K562 (cell line): Measurements from ENCODE around the gene GPRC6A. TPM values are rescaled to one million over a fixed set of nuclear protein-coding genes. Genes with fewer than 3 reads are reported as not detected.
A peak's percentile ranks its signal among the peaks of the same experiment; 100 is the strongest.

ENCODE experiments used
- ATAC-seq: fragments of 200-7000 bp; cut with Tn5 transposase; 3 replicates; pipeline ENCODE4 v1.9.1; 2020; ENCODE audit warnings: moderate library complexity
- BruUV-seq: library from RNA; stranded (reverse); fragments of 400-500 nt; replicated peaks from 2 replicates; lab custom pipeline; 2021; lab: Mats Ljungman, UMichigan
- CTCF ChIA-PET: fragments of 300-600 bp; formaldehyde crosslinking; extraction: SDS; loops from one replicate; lab custom pipeline; 2021; ENCODE audit warnings: low intra/inter-chr PET ratio; lab: Yijun Ruan, JAX
- POLR2A ChIA-PET: fragments of 300-600, 350-650 bp; sonication (Branson Sonifier 250); formaldehyde crosslinking; extraction: SDS; loops from one replicate; lab custom pipeline; 2021; ENCODE audit warnings: antibody characterized with exemption, inconsistent platforms; lab: Yijun Ruan, JAX
- DNase-seq, 4 experiments: peaks; one replicate each; pipeline versions ENCODE4 v3.0.0 to v3.0.0-alpha.2; 2011 to 2018; ENCODE audit warnings: low spot score in 3 of 4, mixed read lengths in 3 of 4; ENCODE audit errors: extremely low read depth in 1 of 4
- FAIRE-seq: peaks from 2 replicates; lab custom pipeline; 2011; peaks lifted over from hg19 to GRCh38; lab: Jason Lieb, UNC
- H2AFZ ChIP-seq: 2 replicates; pipeline ENCODE4 v1.6.0; 2011; ENCODE audit warnings: low read depth, low read length, control low read depth, inconsistent platforms
- H3K27ac ChIP-seq: fragments of 200-600 bp; 3 replicates; pipeline ENCODE4 v1.8.0; 2011; ENCODE audit warnings: low read depth, mild to moderate bottlenecking, control low read depth, inconsistent platforms, low read length, moderate library complexity, mixed read lengths; ENCODE audit errors: extremely low read depth
- H3K27me3 ChIP-seq, 2 experiments: fragments of 300-600 bp in 1 of 2; 2 replicates in 1 of 2; 3 replicates in 1 of 2; pipeline versions ENCODE4 v1.6.0 to v1.8.0; 2011; ENCODE audit warnings: inconsistent platforms in 2 of 2, low read length in 2 of 2, mild to moderate bottlenecking in 1 of 2, mixed read lengths in 1 of 2, moderate library complexity in 1 of 2; ENCODE audit not compliant: control insufficient read depth in 2 of 2, insufficient read depth in 2 of 2
- H3K36me3 ChIP-seq: fragments of 300-600 bp; 3 replicates; pipeline ENCODE4 v1.8.0; 2011; ENCODE audit warnings: mild to moderate bottlenecking, low read length, inconsistent platforms; ENCODE audit not compliant: control insufficient read depth, insufficient read depth
- H3K4me1 ChIP-seq, 2 experiments: fragments of 200-600 bp in 1 of 2; replicated peaks in 1 of 2; 2 replicates in 1 of 2; 3 replicates in 1 of 2; pipeline versions ENCODE4 v1.5.1 to v1.8.0; 2011; ENCODE audit warnings: inconsistent platforms in 2 of 2, low read length in 2 of 2, mild to moderate bottlenecking in 1 of 2, mixed read lengths in 1 of 2, moderate library complexity in 1 of 2; ENCODE audit not compliant: control insufficient read depth in 2 of 2, insufficient read depth in 2 of 2
- H3K4me2 ChIP-seq: 2 replicates; pipeline ENCODE4 v1.6.1; 2011; ENCODE audit warnings: low read length, control low read depth, inconsistent platforms, mixed read lengths; ENCODE audit not compliant: insufficient read depth
- H3K4me3 ChIP-seq: fragments of 200-600 bp; sonication (generic), shearing (Covaris generic); 2 replicates; pipeline ENCODE4 v1.5.1; 2016; ENCODE audit warnings: control low read depth, inconsistent platforms
- H3K79me2 ChIP-seq: fragments of 200-600 bp; 3 replicates; pipeline ENCODE4 v1.8.0; 2011; ENCODE audit warnings: low read length, inconsistent platforms; ENCODE audit not compliant: control insufficient read depth, insufficient read depth
- H3K9ac ChIP-seq, 2 experiments: 2 replicates each; pipeline versions ENCODE4 v1.6.0 to v1.6.1; 2011; ENCODE audit warnings: low read depth in 2 of 2, low read length in 2 of 2, control low read depth in 1 of 2, inconsistent platforms in 1 of 2, mild to moderate bottlenecking in 1 of 2, mixed read lengths in 1 of 2; ENCODE audit not compliant: insufficient read depth in 1 of 2
- H3K9me1 ChIP-seq: one replicate; pipeline ENCODE4 v1.6.0; 2011; ENCODE audit warnings: inconsistent platforms, mild to moderate bottlenecking, low read length, moderate library complexity; ENCODE audit not compliant: control insufficient read depth, insufficient read depth
- H3K9me3 ChIP-seq: replicated peaks from 2 replicates; pipeline ENCODE4 v1.5.1; 2011; ENCODE audit warnings: low read depth, low read length, inconsistent platforms; ENCODE audit not compliant: control insufficient read depth, insufficient read depth
- H4K20me1 ChIP-seq: replicated peaks from 2 replicates; pipeline ENCODE4 v1.6.1; 2011; ENCODE audit warnings: low read length, inconsistent platforms, mixed read lengths; ENCODE audit not compliant: control insufficient read depth, insufficient read depth
- MEIS2 ChIP-seq: fragments of 450-650 bp; IDR thresholded peaks from 2 replicates; pipeline ENCODE4 v1.6.1; 2014; ENCODE audit warnings: mild to moderate bottlenecking; ENCODE audit not compliant: partially characterized antibody
- MGA ChIP-seq: fragments of 450-650 bp; IDR thresholded peaks from 2 replicates; pipeline ENCODE4 v1.6.1; 2016; ENCODE audit warnings: mild to moderate bottlenecking, moderate library complexity
- SOX6 ChIP-seq: fragments of 450-650 bp; IDR thresholded peaks from 2 replicates; pipeline ENCODE4 v1.6.1; 2014; ENCODE audit warnings: mild to moderate bottlenecking
- YY1 ChIP-seq, 3 experiments: IDR thresholded peaks; 2 replicates each; pipeline ENCODE4 v1.6.1; 2011; ENCODE audit warnings: low read length in 2 of 3, mild to moderate bottlenecking in 2 of 3, moderate library complexity in 2 of 3, borderline replicate concordance in 1 of 3, control low read depth in 1 of 3, low read depth in 1 of 3; ENCODE audit not compliant: insufficient read depth in 3 of 3, insufficient replicate concordance in 2 of 3, control insufficient read depth in 1 of 3, insufficient read length in 1 of 3; ENCODE audit errors: extremely low read depth in 1 of 3
- ZBTB49 ChIP-seq: sonication (generic); formaldehyde crosslinking; IDR thresholded peaks from 2 replicates; pipeline ENCODE4 v1.8.0; 2022; ENCODE audit warnings: missing genetic modification reagents, mild to moderate bottlenecking, borderline replicate concordance
- WGBS: fragments of 100-300 bp; shearing (Covaris generic); methylation state at CpG from one replicate; pipeline ENCODE4 v1.1.6; 2016; ENCODE audit warnings: low coverage, mixed read lengths; ENCODE audit not compliant: insufficient coverage; ENCODE audit errors: missing lambda C conversion rate; 5-methylcytosine and 5-hydroxymethylcytosine counted together
- in situ Hi-C: fragments of 300-500 bp; cut with MboI; formaldehyde crosslinking; loops from 4 replicates; pipeline ENCODE4 v1.15.0; 2018; ENCODE audit warnings: inconsistent platforms, mixed read lengths
- intact Hi-C: fragments of 100-400 bp; cut with micrococcal nuclease; formaldehyde crosslinking; loops from 2 replicates; pipeline ENCODE4 v1.14.2; 2022
- polyA plus RNA-seq, 8 experiments: library from polyadenylated mRNA; depleted of rRNA in 4 of 8; stranded (reverse) in 5 of 8; unstranded in 3 of 8; fragments of >200 nt; fragmentation: Nextera tagmentation in 2 of 8; fragmentation: Illumina TruSeq in 1 of 8; extraction: Ambion mirVana in 2 of 8; extraction: Trizol in 1 of 8; gene quantifications; 2 replicates each; pipeline versions ENCODE4 v1.2.1 to v1.2.3, GENCODE V29; 2011 to 2014; ENCODE audit warnings: inconsistent platforms in 1 of 8, missing spikeins in 1 of 8
- total RNA-seq, 7 experiments: library from RNA; depleted of rRNA in 6 of 7; stranded (reverse); fragments of >200 nt in 6 of 7; fragmentation: Illumina TruSeq in 2 of 7; extraction: Trizol in 2 of 7; gene quantifications; 2 replicates each; pipeline versions ENCODE4 v1.2.1 to v1.2.3, GENCODE V29; 2011 to 2021; ENCODE audit warnings: low replicate concordance in 1 of 7

The GPRC6A gene
- total and polyA plus RNA-seq, 9 of the 15 experiments (the other 6 are each of a cell fraction or from before 2014, with no cell fraction given) = 0.03 TPM; not detected in 7

- 0 out of 2 replicates have a peak, but pooled peaks have one; percentile 39 for TF ChIP-seq SOX6
- peak in 1 of 3 experiments; percentile 47 for TF ChIP-seq YY1 (IDR thresholded peaks at IDR 0.05; ENCODE audit: borderline replicate concordance in 1 of 3, control insufficient read depth in 1 of 3, extremely low read depth in 1 of 3, insufficient read depth in 3 of 3, insufficient read length in 1 of 3, insufficient replicate concordance in 2 of 3, low read depth in 1 of 3, low read length in 2 of 3)
- TF ChIP-seq MEIS2 = peak; percentile 95
Observed at GRCh38 chr6:116816336-116816735, 12.5 kb downstream of the GPRC6A start (continued).

- intact Hi-C loops (no loop called here), in situ Hi-C loops (no loop called here)
- H3K9ac ChIP-seq = no peak overlapping the region
- H3K9me1 ChIP-seq = no peaks in the 10 kb centered on the region
- no peaks in the 10 kb centered on the region; a peak in 1 of 5 replicates for H3K4me1 ChIP-seq
- H3K27ac ChIP-seq = no peak overlapping the region
- peaks cover 2% of the 10 kb centered on the region; the same call in 1 of the 2 replicates for H3K9me3 ChIP-seq
- H4K20me1 ChIP-seq = no peaks in the 10 kb centered on the region
- no peaks in the 10 kb centered on the region for H3K36me3 ChIP-seq
- H3K27me3 ChIP-seq = no peaks in the 10 kb centered on the region
- H3K4me2 ChIP-seq = no peak overlapping the region
- H2AFZ ChIP-seq = no peak overlapping the region
- no peak overlapping the region for H3K4me3 ChIP-seq
- ATAC-seq (no peak), DNase-seq (no peak), FAIRE-seq (no peak)
- no peaks in the 10 kb centered on the region for H3K79me2 ChIP-seq
- CTCF ChIA-PET = interaction anchor here (0.6 kb wide), 1 partner anchor 573 kb away, joined by 3 read pairs; no protein-coding TSS in a partner anchor
- BruUV-seq = no TSS peak
- WGBS = 5% methylated on average over 2 of the region's 2 CpGs
- POLR2A ChIA-PET = no interaction called here
- no peak for TF ChIP-seq ZBTB49 (CRISPR knock-in tag)
- no peak for TF ChIP-seq MGA
Observed at GRCh38 chr6:116812051-116812650, 16.7 kb downstream of the GPRC6A start.
